IPS-18c (cell line): ENCODE measurements around the gene ZNF521.

Source experiments
- H3K4me3 ChIP-seq: 2 replicates; pipeline ENCODE4 v1.7.0; 2013; ENCODE audit warnings: low read depth, mild to moderate bottlenecking, low read length, moderate library complexity; ENCODE audit not compliant: insufficient read depth
- H3K9me3 ChIP-seq: one replicate; pipeline ENCODE4 v1.6.1; 2013; ENCODE audit warnings: mild to moderate bottlenecking, low read length, moderate library complexity; ENCODE audit not compliant: control insufficient read depth, insufficient read depth

ZNF521 gene

GRCh38 chr18:25029802-25030201, 322.2 kb downstream of the ZNF521 start:
- Histone ChIP-seq H3K9me3 (no peaks in the 10 kb centered on the region), H3K4me3 (no peak overlapping the region)

GRCh38 chr18:25019931-25020330, 332.0 kb downstream of the ZNF521 start:
- H3K9me3 ChIP-seq = no peaks in the 10 kb centered on the region

GRCh38 chr18:25019086-25019860, 332.7 kb downstream of the ZNF521 start:
- Histone ChIP-seq H3K9me3 (no peaks in the 10 kb centered on the region), H3K4me3 (no peak overlapping the region)

More at GRCh38 chr18:25019931-25020330, 332.0 kb downstream of the ZNF521 start:
- no peak overlapping the region for H3K4me3 ChIP-seq

GRCh38 chr18:25016666-25017065, 335.3 kb downstream of the ZNF521 start:
- H3K4me3 ChIP-seq = no peak overlapping the region
- H3K9me3 ChIP-seq = peaks cover 2% of the 10 kb centered on the region

- Histone ChIP-seq H3K9me3 (peaks cover 2% of the 10 kb centered on the region), H3K4me3 (no peak overlapping the region)
These were observed 335.8 kb downstream of the ZNF521 start for GRCh38 chr18:25016181-25016580.
